ENCODE data around the gene HECTD4. TPM values are rescaled to one million over a fixed set of nuclear protein-coding genes. Genes with fewer than 3 reads are reported as not detected.
"Not testable (repeated sequence)": the region's sequence is repeated elsewhere in the genome, so short reads cannot be mapped to it uniquely, and the experiment has no call there.

The HECTD4 gene
- total RNA-seq, 1 donor from 2014 or later: 33.6 TPM

- H3K27me3 Mint-ChIP-seq: peaks cover 2% of the 10 kb centered on the region
- peak; percentile 69 for DNase-seq
- intact Hi-C loops (cut with micrococcal nuclease): loop anchor here (1.0 kb wide), 3 partner anchors 18 to 113 kb away; partner anchors contain the start of genes ERP29, NAA25 and TMEM116
- H3K4me1 Mint-ChIP-seq: peaks cover 33% of the 10 kb centered on the region
- peak overlapping the region; percentile 82 for H3K4me3 Mint-ChIP-seq
- peaks cover 7% of the 10 kb centered on the region for H3K36me3 Mint-ChIP-seq (ENCODE audit: low read depth)
- peak overlapping the region; percentile 83 for H3K27ac Mint-ChIP-seq
- no peaks in the 10 kb centered on the region for H3K9me3 Mint-ChIP-seq
These were observed 256.2 kb downstream of the HECTD4 start for GRCh38 chr12:112126000-112126438.

DNA sequence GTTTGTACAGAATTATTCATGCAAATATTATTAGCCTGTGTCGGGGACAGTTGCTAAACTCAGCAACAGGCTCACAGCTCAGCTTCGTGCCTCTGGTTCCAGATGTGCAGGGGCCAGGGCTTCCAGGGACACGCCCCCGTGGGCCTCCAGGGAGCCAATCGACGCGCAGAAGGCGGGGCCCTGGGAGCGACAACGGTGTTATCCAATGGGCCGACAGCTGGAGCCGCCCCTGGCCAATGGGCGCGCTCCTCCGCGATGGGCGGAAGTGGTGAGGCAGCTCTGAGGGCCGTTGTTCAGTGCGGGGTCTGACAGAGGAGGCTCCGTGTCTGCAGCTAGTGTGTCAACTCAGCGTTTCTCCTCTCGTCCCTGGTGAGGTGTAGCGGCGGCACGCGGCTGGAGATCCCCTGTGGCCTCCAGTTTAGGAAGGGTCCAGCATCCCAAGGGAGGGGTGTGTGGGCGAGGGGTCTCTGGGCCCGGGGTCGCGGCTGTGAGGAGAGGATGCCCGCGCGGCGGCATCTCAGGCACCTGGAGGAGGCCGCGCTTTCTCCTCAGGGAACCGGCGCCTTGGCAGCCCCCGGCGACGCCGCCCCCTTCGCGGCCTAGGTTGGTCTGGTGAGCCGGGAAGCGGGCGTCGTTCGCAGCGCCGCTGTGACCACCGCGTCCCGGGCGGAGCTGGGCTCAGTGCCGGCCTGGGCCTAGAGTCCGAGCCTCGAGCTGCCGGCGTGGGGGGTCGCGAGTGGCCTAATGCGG lies 256.8 kb downstream of the HECTD4 start, which contains the start of gene TRAFD1:
Gene TRAFD1, plus strand, starts transcription at position 311 of the 750 bp plus-strand sequence. CDS start 4,963 bp downstream, outside the sequence.
- intact Hi-C loops (cut with micrococcal nuclease): loop anchor here (1.0 kb wide), 3 partner anchors 17 to 112 kb away; partner anchors contain the start of genes ERP29, NAA25 and TMEM116
- peak within 1 kb of the TSS; percentile 82 for H3K4me3 Mint-ChIP-seq
- peak; percentile 100 for DNase-seq
- peaks cover 6% of the 10 kb centered on the region for H3K36me3 Mint-ChIP-seq (ENCODE audit: low read depth)
- peak within 1 kb of the TSS; percentile 88 for H3K27ac Mint-ChIP-seq
- H3K27me3 Mint-ChIP-seq: peaks cover 4% of the 10 kb centered on the region
- H3K9me3 Mint-ChIP-seq: no peaks in the 10 kb centered on the region
- H3K4me1 Mint-ChIP-seq: peaks cover 32% of the 10 kb centered on the region

- intact Hi-C loops (cut with micrococcal nuclease): loop anchor here (1.0 kb wide), 3 partner anchors 17 to 112 kb away; partner anchors contain the start of genes ERP29, NAA25 and TMEM116
- H3K9me3 Mint-ChIP-seq: no peaks in the 10 kb centered on the region
- H3K27ac Mint-ChIP-seq: no peak overlapping the region
- peaks cover 6% of the 10 kb centered on the region for H3K36me3 Mint-ChIP-seq (ENCODE audit: low read depth)
- H3K27me3 Mint-ChIP-seq: peaks cover 4% of the 10 kb centered on the region
- DNase-seq: no peak
- H3K4me3 Mint-ChIP-seq: no peak overlapping the region
- peaks cover 32% of the 10 kb centered on the region for H3K4me1 Mint-ChIP-seq
These were observed 257.3 kb downstream of the HECTD4 start for GRCh38 chr12:112124918-112125249.

GRCh38 chr12:112122823-112123690 lies 259.2 kb downstream of the HECTD4 start:
- peaks cover 21% of the 10 kb centered on the region for H3K4me1 Mint-ChIP-seq
- intact Hi-C loops (cut with micrococcal nuclease): no loop called here
- peaks cover 6% of the 10 kb centered on the region for H3K27me3 Mint-ChIP-seq
- no peak for DNase-seq
- no peak overlapping the region for H3K27ac Mint-ChIP-seq
- no peaks in the 10 kb centered on the region for H3K9me3 Mint-ChIP-seq
- peaks cover 5% of the 10 kb centered on the region for H3K36me3 Mint-ChIP-seq (ENCODE audit: low read depth)
- H3K4me3 Mint-ChIP-seq: no peak overlapping the region

DNA sequence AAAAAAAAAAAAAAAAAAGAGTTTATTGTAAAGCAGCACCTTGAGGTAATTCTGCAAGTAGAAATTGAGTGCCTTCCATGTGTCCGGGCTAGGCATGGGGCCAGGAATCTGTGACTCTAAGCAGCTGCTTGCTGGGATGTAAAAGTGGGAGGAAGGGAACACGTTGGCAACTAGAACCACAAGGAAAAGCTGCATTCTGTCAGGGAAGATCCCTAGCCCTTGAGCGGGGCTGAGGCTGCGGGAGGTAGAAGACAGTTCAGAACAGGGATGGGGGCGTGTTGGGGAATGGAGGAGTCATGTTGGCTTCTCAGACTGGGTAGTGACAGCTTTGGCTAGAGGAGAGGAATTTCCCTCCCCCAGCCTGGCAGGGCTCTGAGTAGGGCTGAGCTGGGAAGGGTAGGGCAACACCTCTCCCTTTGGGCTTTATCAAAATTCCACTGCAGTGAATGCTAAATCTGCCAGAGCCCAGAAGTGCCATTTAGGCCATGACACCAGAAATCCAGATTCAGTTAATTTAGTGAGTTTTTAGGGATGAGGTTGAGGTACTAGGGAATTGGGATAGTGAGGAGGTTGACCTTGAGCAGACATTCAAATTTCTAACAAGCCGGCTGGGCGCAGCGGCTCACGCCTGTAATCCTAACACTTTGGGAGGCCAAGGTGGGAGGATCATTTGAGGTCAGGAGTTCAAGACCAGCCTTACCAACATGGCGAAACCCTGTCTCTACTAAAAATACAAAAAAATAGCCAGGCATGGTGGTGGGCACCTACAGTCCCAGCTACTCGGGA lies 260.3 kb downstream of the HECTD4 start:
- intact Hi-C loops (cut with micrococcal nuclease): no loop called here
- peaks cover 3% of the 10 kb centered on the region for H3K36me3 Mint-ChIP-seq (ENCODE audit: low read depth)
- peaks cover 16% of the 10 kb centered on the region for H3K4me1 Mint-ChIP-seq
- H3K27me3 Mint-ChIP-seq: peaks cover 6% of the 10 kb centered on the region
- no peak for DNase-seq
- H3K9me3 Mint-ChIP-seq: no peaks in the 10 kb centered on the region
- no peak overlapping the region for H3K4me3 Mint-ChIP-seq
- no peak overlapping the region for H3K27ac Mint-ChIP-seq

GRCh38 chr12:112117685-112118084 lies 264.5 kb downstream of the HECTD4 start:
- peaks cover 11% of the 10 kb centered on the region for H3K4me1 Mint-ChIP-seq
- H3K9me3 Mint-ChIP-seq: no peaks in the 10 kb centered on the region

DNA sequence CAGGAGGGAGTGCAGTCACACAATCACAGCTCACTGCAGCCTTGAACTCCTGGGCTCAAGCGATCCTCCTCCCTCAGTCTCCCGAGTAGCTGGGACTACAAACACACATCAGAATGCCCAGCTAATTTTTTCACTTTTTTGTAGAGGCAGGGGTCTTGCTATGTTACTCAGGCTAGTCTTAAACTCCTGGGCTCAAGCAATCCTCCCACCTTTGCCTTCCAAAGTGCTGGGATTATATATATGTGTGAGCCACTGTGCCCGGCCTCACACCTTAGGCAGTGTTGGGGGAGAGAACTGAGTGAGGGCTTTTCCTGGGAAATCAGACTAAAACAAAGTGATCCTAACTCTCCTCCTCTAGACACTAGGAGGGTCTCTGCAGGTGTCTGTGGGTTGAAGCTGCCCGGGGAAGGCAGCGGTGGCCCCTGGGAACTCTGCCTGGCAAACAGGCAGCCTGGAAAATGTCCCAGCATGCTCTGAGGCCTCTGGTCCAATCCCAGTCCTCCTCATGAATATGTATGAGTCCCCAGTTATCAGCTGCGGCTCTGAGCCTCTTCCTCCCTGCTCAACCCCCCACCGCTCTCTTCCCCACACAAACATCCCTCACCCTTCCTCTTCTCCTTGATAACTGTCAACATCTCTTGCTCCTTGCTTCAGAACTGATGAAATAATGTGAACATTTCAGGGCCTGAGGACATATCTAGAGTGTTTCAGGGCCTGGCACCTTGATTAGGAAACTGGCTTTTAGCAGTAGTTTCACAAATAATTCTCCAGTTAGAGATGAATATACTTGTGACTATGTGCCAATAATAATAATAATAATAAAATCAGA lies 265.8 kb downstream of the HECTD4 start:
- Mint-ChIP-seq H3K4me3 (peak overlapping the region; percentile 57), H3K27me3 (peaks cover 4% of the 10 kb centered on the region), H3K36me3 (ENCODE audit: low read depth) (no peaks in the 10 kb centered on the region), H3K4me1 (peaks cover 17% of the 10 kb centered on the region), H3K27ac (peak overlapping the region; percentile 74), H3K9me3 (no peaks in the 10 kb centered on the region)
- peak; percentile 74 for DNase-seq
- intact Hi-C loops (cut with micrococcal nuclease): no loop called here

More at GRCh38 chr12:112117685-112118084, 264.5 kb downstream of the HECTD4 start:
- H3K27ac Mint-ChIP-seq: no peak overlapping the region
- H3K4me3 Mint-ChIP-seq: no peak overlapping the region
- no peak for DNase-seq
- H3K36me3 Mint-ChIP-seq (ENCODE audit: low read depth): no peaks in the 10 kb centered on the region
- intact Hi-C loops (cut with micrococcal nuclease): no loop called here
- H3K27me3 Mint-ChIP-seq: peaks cover 5% of the 10 kb centered on the region

DNA sequence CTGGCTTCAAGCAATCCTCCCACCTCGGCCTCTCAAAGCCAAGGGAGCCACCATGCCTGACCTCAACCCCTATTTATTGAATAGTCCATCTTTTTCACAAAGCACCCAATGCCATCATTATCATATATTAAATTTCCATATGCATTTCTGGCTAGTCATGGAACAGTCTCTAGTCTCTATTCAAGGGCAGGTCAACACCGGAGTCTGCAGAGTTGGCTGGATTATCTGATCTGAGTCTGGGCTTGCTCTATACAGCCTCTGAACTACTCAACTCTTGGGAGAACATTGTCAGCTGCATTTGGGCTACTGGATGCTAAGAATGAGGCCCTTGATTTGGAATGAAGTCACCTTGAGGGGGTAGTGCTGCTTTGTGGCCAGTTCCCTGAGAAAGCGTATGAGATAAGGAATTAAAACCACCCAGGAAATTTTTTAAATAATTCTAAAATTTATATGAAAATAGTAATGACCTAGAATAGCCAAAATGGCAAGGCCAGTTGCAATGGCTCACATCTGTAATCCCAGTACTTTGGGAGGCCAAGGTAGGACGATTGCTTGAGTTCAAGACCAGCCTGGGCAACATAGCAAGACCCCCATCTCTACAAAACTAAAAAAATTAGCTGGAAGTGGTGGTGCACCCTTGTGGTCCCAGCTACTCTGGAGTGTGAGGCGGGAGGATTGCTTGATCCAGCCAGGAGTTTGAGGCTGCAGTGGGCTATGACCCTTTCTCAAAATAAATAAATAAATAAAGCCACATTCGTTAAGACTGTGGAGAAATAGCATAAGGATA lies 266.8 kb downstream of the HECTD4 start:
- intact Hi-C loops (cut with micrococcal nuclease): no loop called here
- DNase-seq: no peak
- Mint-ChIP-seq H3K27ac (no peak overlapping the region), H3K4me3 (no peak overlapping the region), H3K9me3 (no peaks in the 10 kb centered on the region), H3K36me3 (ENCODE audit: low read depth) (no peaks in the 10 kb centered on the region), H3K4me1 (peaks cover 14% of the 10 kb centered on the region), H3K27me3 (peaks cover 2% of the 10 kb centered on the region)

DNA sequence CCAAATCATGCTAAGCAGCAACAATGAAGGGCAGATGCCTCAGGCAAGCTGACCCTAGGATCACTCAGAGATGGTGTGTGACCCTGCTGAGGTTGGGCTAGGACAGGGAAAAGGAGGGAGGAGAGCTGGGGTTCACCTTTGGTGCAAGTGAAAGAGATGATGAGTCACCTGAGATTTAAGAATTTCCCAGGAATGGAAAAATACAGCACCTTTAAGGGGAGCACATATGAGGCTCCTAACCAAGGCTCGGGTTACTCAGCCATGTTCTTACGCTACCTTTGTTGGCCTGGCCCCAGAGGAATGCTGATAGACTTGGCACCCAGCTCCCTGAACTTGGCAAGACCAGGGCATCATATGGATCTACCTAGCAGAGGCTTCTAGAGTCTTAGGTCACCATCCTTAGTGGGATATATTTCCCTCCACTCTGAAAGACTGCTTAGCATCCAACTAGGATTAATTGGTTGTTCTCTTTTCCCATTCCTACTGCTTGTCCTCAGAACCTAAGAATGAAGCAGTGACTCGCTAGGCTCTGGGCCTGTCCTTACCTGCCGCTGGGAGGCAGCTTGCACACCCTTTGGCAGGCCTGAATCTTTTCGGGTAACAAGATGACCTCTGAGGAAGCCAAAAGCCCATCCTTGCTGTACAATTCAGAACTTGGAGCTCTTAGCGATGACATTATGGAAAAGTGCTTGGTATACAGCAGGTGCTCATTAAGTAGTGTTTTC lies 269.7 kb downstream of the HECTD4 start:
- H3K36me3 Mint-ChIP-seq (ENCODE audit: low read depth): peaks cover under 1% of the 10 kb centered on the region
- H3K4me1 Mint-ChIP-seq: peaks cover 16% of the 10 kb centered on the region
- H3K27ac Mint-ChIP-seq: no peak overlapping the region
- intact Hi-C loops (cut with micrococcal nuclease): no loop called here
- no peak for DNase-seq
- no peaks in the 10 kb centered on the region for H3K9me3 Mint-ChIP-seq
- no peak overlapping the region for H3K4me3 Mint-ChIP-seq
- no peaks in the 10 kb centered on the region for H3K27me3 Mint-ChIP-seq

DNA sequence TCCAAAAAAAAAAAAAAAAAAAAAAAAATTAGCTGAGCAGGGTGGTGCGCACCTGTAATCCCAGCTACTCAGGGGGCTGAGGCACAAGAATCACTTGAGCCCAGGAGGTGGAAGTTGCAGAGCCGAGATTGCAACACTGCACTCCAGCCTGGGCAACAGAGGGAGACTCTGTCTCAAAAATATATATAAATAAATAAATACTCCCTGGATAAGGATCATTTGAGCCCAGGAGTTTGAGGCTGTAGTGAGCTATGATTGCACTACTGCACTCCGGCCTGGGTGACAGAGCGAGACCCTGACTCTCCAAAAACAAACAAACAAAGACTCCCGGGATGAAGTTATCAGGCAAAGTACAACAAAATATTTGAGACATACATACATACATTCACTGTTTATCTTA lies 270.3 kb downstream of the HECTD4 start:
- H3K4me3 Mint-ChIP-seq: no peak overlapping the region
- H3K27ac Mint-ChIP-seq: no peak overlapping the region
- peaks cover 5% of the 10 kb centered on the region for H3K36me3 Mint-ChIP-seq (ENCODE audit: low read depth)
- H3K9me3 Mint-ChIP-seq: no peaks in the 10 kb centered on the region
- intact Hi-C loops (cut with micrococcal nuclease): no loop called here
- peaks cover 20% of the 10 kb centered on the region for H3K4me1 Mint-ChIP-seq
- no peak for DNase-seq
- no peaks in the 10 kb centered on the region for H3K27me3 Mint-ChIP-seq

DNA sequence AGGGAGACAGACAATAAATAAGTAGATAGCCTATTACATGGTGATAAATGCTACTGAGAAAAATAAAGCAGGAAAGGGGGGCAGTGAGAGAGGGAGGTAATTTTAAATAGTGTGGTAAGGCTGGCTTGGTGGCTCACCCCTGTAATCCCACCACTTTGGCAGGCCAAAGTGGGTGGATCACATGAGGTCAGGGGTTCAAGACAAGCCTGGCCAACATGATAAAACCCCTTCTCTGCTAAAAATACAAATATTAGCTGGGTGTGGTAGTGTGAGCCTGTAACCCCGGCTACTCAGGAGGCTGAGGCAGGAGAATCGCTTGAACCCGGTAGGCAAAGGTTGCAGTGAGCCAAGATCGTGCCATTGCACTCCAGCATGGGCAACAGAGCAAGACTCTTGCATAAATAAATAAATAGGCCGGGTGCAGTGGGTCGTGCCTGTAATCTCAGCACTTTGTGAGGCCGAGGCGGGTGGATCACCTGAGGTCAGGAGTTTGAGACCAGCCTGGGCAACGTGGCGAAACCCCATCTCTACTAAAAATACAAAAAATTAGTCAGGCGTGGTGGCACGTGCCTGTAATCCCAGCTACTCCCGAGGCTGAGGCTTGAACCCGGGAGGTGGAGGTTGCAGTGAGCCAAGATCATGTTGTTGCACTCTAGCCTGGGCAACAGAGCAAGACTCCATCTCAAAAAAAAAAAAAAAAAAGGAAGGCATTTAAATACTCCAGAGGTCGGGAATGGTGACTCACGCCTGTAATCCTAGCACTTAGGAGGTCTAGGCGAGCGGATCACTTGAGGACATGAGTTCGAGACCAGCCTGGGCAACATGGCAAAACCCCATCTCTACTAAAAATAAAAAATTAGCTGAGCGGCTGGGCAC lies 271.2 kb downstream of the HECTD4 start:
- not testable (repeated sequence) for H3K36me3 Mint-ChIP-seq (ENCODE audit: low read depth); H3K4me3 Mint-ChIP-seq
- H3K27ac Mint-ChIP-seq: peak overlapping the region; percentile 7

More for the DNA sequence above, 271.2 kb downstream of the HECTD4 start:
- intact Hi-C loops (cut with micrococcal nuclease); H3K27me3 Mint-ChIP-seq; DNase-seq; H3K9me3 Mint-ChIP-seq: not testable (repeated sequence)
- H3K4me1 Mint-ChIP-seq: peaks cover 20% of the 10 kb centered on the region
